Activated CD8-positive, alpha-beta T cell treated with anti-CD3 and anti-CD28 coated beads for 36 hours (primary cell): ENCODE measurements around the gene ZNF81. TPM values are rescaled to one million over a fixed set of nuclear protein-coding genes. Genes with fewer than 3 reads are reported as not detected.
"Not testable (repeated sequence)": the region's sequence is repeated elsewhere in the genome, so short reads cannot be mapped to it uniquely, and the experiment has no call there.

Experiments used
- ATAC-seq: fragments of 200-7000 bp; cut with Tn5 transposase; one replicate; pipeline ENCODE4 v1.10.0; 2021; ENCODE audit warnings: mild to moderate bottlenecking, moderate library complexity
- CTCF ChIA-PET: fragments of 350-600 bp; sonication (Branson Sonifier 250); formaldehyde crosslinking; loops from one replicate; lab custom pipeline; 2021; ENCODE audit warnings: antibody characterized with exemption; lab: Charles Lee
- POLR2A ChIA-PET: fragments of 350-600 bp; sonication (Branson Sonifier 250); formaldehyde crosslinking; loops from one replicate; lab custom pipeline; 2021; ENCODE audit warnings: antibody characterized with exemption; lab: Charles Lee
- DNase-seq: peaks from one replicate; pipeline ENCODE4 v3.0.0-alpha.2; 2020
- H3K27ac Mint-ChIP-seq: one replicate; pipeline ENCODE4 v1.8.0; 2021; ENCODE audit warnings: mild to moderate bottlenecking, mixed read lengths
- H3K27me3 Mint-ChIP-seq: one replicate; pipeline ENCODE4 v1.8.0; 2021; ENCODE audit warnings: mixed read lengths
- H3K36me3 Mint-ChIP-seq: one replicate; pipeline ENCODE4 v1.8.0; 2021; ENCODE audit warnings: low read depth, mixed read lengths
- H3K4me1 Mint-ChIP-seq: one replicate; pipeline ENCODE4 v1.8.0; 2021; ENCODE audit warnings: low read depth, mixed read lengths
- H3K4me3 Mint-ChIP-seq: one replicate; pipeline ENCODE4 v1.8.0; 2021; ENCODE audit warnings: mild to moderate bottlenecking, moderate library complexity, mixed read lengths
- H3K9me3 Mint-ChIP-seq: one replicate; pipeline ENCODE4 v1.8.0; 2021; ENCODE audit warnings: mixed read lengths
- CTCF ChIP-seq: fragments of 200-600 bp; IDR thresholded peaks from one replicate; pipeline ENCODE4 v1.8.0; 2022; ENCODE audit warnings: antibody characterized with exemption, mild to moderate bottlenecking
- intact Hi-C: fragments of 100-400 bp; cut with micrococcal nuclease; formaldehyde crosslinking; loops from one replicate; pipeline ENCODE4 v1.10.0; 2022
- total RNA-seq, 2 experiments: library from RNA; stranded (reverse); gene quantifications; one replicate each; pipeline ENCODE4 v1.2.3, GENCODE V29; 2021

Gene ZNF81
- total RNA-seq, 2 experiments from 2014 or later = 5.4 to 6.3 TPM

DNA sequence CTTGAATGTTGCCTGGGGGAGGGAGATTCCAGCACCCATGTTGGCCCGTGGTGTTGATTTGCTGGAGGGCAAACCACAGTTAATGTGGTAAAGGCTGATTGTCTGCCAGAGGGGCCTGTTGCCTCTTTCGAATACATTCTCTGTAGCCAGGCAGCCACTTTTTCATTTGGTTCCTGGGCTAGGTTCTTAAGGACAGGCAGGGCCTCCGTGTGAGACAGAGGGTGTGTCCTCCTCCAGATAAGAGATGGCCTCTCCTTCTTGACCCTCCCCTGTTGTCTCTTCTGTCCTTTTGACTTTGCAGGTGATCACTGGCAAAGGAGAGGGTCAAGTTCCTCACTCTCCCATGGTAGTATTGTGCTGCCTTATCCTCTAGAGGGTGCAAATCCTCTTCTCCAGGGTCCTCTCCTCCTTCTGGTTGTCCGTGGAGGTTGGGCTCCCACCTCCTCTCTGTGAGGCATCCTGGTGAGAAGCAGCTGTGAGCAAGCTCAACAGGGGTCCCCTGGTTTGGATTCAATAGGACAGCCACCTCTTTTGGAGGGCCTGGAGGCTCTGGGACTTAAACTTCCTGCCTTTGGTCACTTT, 122.2 kb downstream of the ZNF81 start:
- intact Hi-C loops = no loop called here

GRCh38 chrX:47960406-47960805, 123.7 kb downstream of the ZNF81 start:
- H3K36me3 Mint-ChIP-seq = no peaks in the 10 kb centered on the region
- no peak for ATAC-seq
- no peak overlapping the region for H3K27ac Mint-ChIP-seq
- intact Hi-C loops = no loop called here
- ChIA-PET CTCF (interaction anchor here (1.5 kb wide), 1 partner anchor 128 kb away, joined by 7 read pairs; no protein-coding TSS in a partner anchor), POLR2A (no interaction called here)
- H3K27me3 Mint-ChIP-seq = no peaks in the 10 kb centered on the region
- no peaks in the 10 kb centered on the region for H3K9me3 Mint-ChIP-seq
- no peak for TF ChIP-seq CTCF
- no peak for DNase-seq
- H3K4me1 Mint-ChIP-seq = no peaks in the 10 kb centered on the region
- no peak overlapping the region for H3K4me3 Mint-ChIP-seq

More for the DNA sequence above, 122.2 kb downstream of the ZNF81 start:
- Mint-ChIP-seq H3K36me3 (no peaks in the 10 kb centered on the region), H3K27ac (no peak overlapping the region), H3K4me3 (no peak overlapping the region), H3K4me1 (no peaks in the 10 kb centered on the region), H3K27me3 (no peaks in the 10 kb centered on the region), H3K9me3 (no peaks in the 10 kb centered on the region)
- CTCF ChIA-PET = interaction anchor here (1.2 to 2.2 kb wide), 4 partner anchors 40 to 127 kb away, joined by 5 to 15 read pairs (median 6); no protein-coding TSS in a partner anchor
- POLR2A ChIA-PET = no interaction called here
- peak; percentile 30 for DNase-seq
- peak; percentile 36 for TF ChIP-seq CTCF
- peak; percentile 73 for ATAC-seq

DNA sequence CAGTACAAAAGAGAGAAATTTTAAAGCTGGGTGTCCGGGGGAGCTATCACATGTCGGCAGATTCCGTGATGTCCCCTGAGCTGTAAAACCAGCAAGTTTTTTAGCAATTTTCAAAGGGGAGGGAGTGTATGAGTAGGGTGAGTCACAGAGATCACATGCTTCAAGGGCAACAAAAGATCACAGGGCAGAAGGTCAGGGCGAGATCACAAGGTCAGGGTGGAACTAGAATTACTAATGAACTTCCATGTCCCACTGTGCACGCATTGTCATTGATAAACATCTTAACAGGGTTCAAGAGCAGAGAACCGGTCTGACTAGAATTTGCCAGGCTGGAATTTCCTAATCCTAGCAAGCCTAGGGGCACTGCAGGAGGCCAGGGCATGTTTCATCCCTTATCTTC, 125.1 kb downstream of the ZNF81 start:
- CTCF ChIA-PET, intact Hi-C loops, H3K27me3 Mint-ChIP-seq, POLR2A ChIA-PET, DNase-seq, ATAC-seq, H3K4me3 Mint-ChIP-seq, H3K36me3 Mint-ChIP-seq, H3K27ac Mint-ChIP-seq, H3K9me3 Mint-ChIP-seq, H3K4me1 Mint-ChIP-seq: not testable (repeated sequence)

DNA sequence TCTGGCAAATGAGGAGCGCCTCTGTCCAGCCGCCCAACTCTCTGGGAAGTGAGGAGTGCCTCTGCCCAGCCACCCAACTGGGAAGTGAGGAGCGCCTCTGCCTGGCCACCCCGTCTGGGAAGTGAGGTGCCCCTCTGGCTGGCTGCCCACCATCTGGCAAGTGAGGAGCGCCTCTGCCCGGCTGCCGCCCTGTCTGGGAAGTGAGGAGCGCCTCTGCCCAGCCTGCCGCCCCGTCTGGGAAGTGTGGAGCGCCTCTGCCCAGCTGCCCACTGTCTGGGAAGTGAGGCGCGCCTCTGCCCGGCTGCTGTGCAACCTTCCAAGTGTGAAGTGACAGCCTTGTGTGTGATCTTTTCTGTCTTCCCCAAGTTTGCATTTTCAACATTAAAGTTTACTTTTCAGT, 128.8 kb downstream of the ZNF81 start:
- DNase-seq = not testable (repeated sequence)

More for the DNA sequence above, 128.8 kb downstream of the ZNF81 start:
- H3K27me3 Mint-ChIP-seq, POLR2A ChIA-PET, H3K4me1 Mint-ChIP-seq, H3K4me3 Mint-ChIP-seq, H3K36me3 Mint-ChIP-seq, CTCF ChIA-PET, H3K9me3 Mint-ChIP-seq, ATAC-seq, intact Hi-C loops, H3K27ac Mint-ChIP-seq: not testable (repeated sequence)

Other genes with a start within 250 kb of the ZNF81 start
- under 1 TPM; 0.67 to 0.74 TPM for gene SYN1, start 217.0 kb upstream of the ZNF81 start, total RNA-seq
- 1 to 10 TPM; 1.6 to 2.1 TPM for gene CFP, start 207.0 kb upstream of the ZNF81 start, total RNA-seq
- gene ELK1, start 186.3 kb upstream of the ZNF81 start, total RNA-seq = 10 to 100 TPM; 67.6 to 73.2 TPM
- 100 to 1,000 TPM; 187 to 192 TPM for gene UXT, start 177.7 kb upstream of the ZNF81 start, total RNA-seq
- 1 to 10 TPM; 7.9 to 8.3 TPM for gene ZNF182, start 167.1 kb downstream of the ZNF81 start, total RNA-seq
- gene SPACA5, start 170.1 kb downstream of the ZNF81 start, total RNA-seq = not detected
- gene ZNF630, start 234.7 kb downstream of the ZNF81 start, total RNA-seq = 1 to 10 TPM; 1.7 to 1.9 TPM